Muscle layer of duodenum (tissue), 2 donors: ENCODE measurements around the gene ENDOV.

Experiments
- H3K27ac ChIP-seq: one replicate; pipeline ENCODE4 v1.7.0; 2013; ENCODE audit warnings: mild to moderate bottlenecking, low read length
- H3K27me3 ChIP-seq: one replicate; pipeline ENCODE4 v1.7.0; 2013; ENCODE audit warnings: low read depth, mild to moderate bottlenecking, control low read depth, low read length
- H3K36me3 ChIP-seq, 2 donors: one replicate each; pipeline ENCODE4 v1.7.0; 2013; ENCODE audit warnings: low read length in 2 of 2, control low read depth in 1 of 2, mild to moderate bottlenecking in 1 of 2; ENCODE audit not compliant: insufficient read depth in 2 of 2, control insufficient read depth in 1 of 2
- H3K4me1 ChIP-seq, 2 donors: one replicate each; pipeline ENCODE4 v1.7.0; 2013; ENCODE audit warnings: low read length in 2 of 2, mild to moderate bottlenecking in 2 of 2, control low read depth in 1 of 2, moderate library complexity in 1 of 2; ENCODE audit not compliant: insufficient read depth in 2 of 2, control insufficient read depth in 1 of 2
- H3K4me3 ChIP-seq, 2 donors: one replicate each; pipeline ENCODE4 v1.7.0; 2013; ENCODE audit warnings: low read length in 2 of 2, low read depth in 1 of 2, mild to moderate bottlenecking in 1 of 2
- H3K9me3 ChIP-seq, 2 donors: one replicate each; pipeline ENCODE4 v1.7.0; 2013; ENCODE audit warnings: low read length in 2 of 2, control low read depth in 1 of 2, mild to moderate bottlenecking in 1 of 2; ENCODE audit not compliant: control insufficient read depth in 1 of 2
- donor health status: healthy.

ENDOV gene

GRCh38 chr17:80482058-80482318, 67.0 kb downstream of the ENDOV start:
- no peaks in the 10 kb centered on the region for H3K36me3 ChIP-seq
- no peak overlapping the region for H3K27ac ChIP-seq
- peaks cover 0 to 4% of the 10 kb centered on the region in 2 donors for H3K9me3 ChIP-seq
- peaks cover 0 to 18% of the 10 kb centered on the region in 2 donors for H3K4me1 ChIP-seq
- no peak overlapping the region for H3K4me3 ChIP-seq
- H3K27me3 ChIP-seq, result peaks cover 39% of the 10 kb centered on the region

- no peaks in the 10 kb centered on the region for H3K36me3 ChIP-seq
- peaks cover 0 to 10% of the 10 kb centered on the region in 2 donors for H3K4me1 ChIP-seq
- H3K4me3 ChIP-seq, result no peak overlapping the region
- peaks cover 0 to 11% of the 10 kb centered on the region in 2 donors for H3K9me3 ChIP-seq
- no peak overlapping the region for H3K27ac ChIP-seq
- H3K27me3 ChIP-seq, result peaks cover 41% of the 10 kb centered on the region
Measured at GRCh38 chr17:80482555-80483308, 67.8 kb downstream of the ENDOV start.

GRCh38 chr17:80485846-80486245, 70.9 kb downstream of the ENDOV start:
- Histone ChIP-seq H3K27ac (no peak overlapping the region), H3K4me1 (no peaks in the 10 kb centered on the region), H3K27me3 (peaks cover 24% of the 10 kb centered on the region), H3K4me3 (no peak overlapping the region), H3K9me3 (peaks cover 0 to 12% of the 10 kb centered on the region in 2 donors), H3K36me3 (no peaks in the 10 kb centered on the region)

GRCh38 chr17:80486692-80487091, 71.7 kb downstream of the ENDOV start:
- no peaks in the 10 kb centered on the region for H3K4me1 ChIP-seq
- H3K4me3 ChIP-seq, result no peak overlapping the region
- H3K36me3 ChIP-seq, result no peaks in the 10 kb centered on the region
- peaks cover 0 to 12% of the 10 kb centered on the region in 2 donors for H3K9me3 ChIP-seq
- no peak overlapping the region for H3K27ac ChIP-seq
- peaks cover 15% of the 10 kb centered on the region for H3K27me3 ChIP-seq

- Histone ChIP-seq H3K4me1 (no peaks in the 10 kb centered on the region), H3K9me3 (peaks cover 0 to 12% of the 10 kb centered on the region in 2 donors), H3K27ac (no peak overlapping the region), H3K27me3 (peaks cover 8% of the 10 kb centered on the region), H3K36me3 (no peaks in the 10 kb centered on the region), H3K4me3 (peak overlapping the region in 1 of 2 donors; percentile 28)
Measured at GRCh38 chr17:80487511-80487910, 72.5 kb downstream of the ENDOV start.
